Measurements from ENCODE around the gene FBXW12.

- no peak for TF ChIP-seq FOXP2 (optimal IDR thresholded peaks at IDR 0.05; ENCODE audit: borderline replicate concordance, extremely low read depth, extremely low read length, insufficient read depth)
- TF ChIP-seq POLR2AphosphoS5 (IDR thresholded peaks at IDR 0.05; ENCODE audit: low read depth, low read length): no peak
- no peak for TF ChIP-seq REST (IDR thresholded peaks at IDR 0.05; ENCODE audit: insufficient read depth in 1 of 2, low read depth in 2 of 2, low read length in 2 of 2)
- TF ChIP-seq TAF1 (IDR thresholded peaks at IDR 0.05; ENCODE audit: borderline replicate concordance, insufficient read depth, low read length): no peak
- no peak for TF ChIP-seq SIN3A (IDR thresholded peaks at IDR 0.05; ENCODE audit: borderline replicate concordance, insufficient read depth, low read length)
These were observed 26.0 kb upstream of the FBXW12 start for GRCh38 chr3:48345946-48346572.
